RWPE2 (cell line): Measurements from ENCODE around the gene USP3.

Source experiments
- ATAC-seq: fragments of 200-7000 bp; cut with Tn5 transposase; 3 replicates; pipeline ENCODE4 v1.9.1; 2021; ENCODE audit warnings: low read depth
- DNase-seq: peaks from one replicate; pipeline ENCODE4 v3.0.0-alpha.2; 2020; ENCODE audit warnings: low spot score
- H3K27ac ChIP-seq: fragments of 450-650 bp; 2 replicates; pipeline ENCODE4 v1.5.1; 2017; ENCODE audit warnings: mild to moderate bottlenecking; ENCODE audit not compliant: poor library complexity, severe bottlenecking
- H3K27me3 ChIP-seq: fragments of 250-450 bp; sonication (Bioruptor Pico); 2 replicates; pipeline ENCODE4 v1.5.1; 2021; ENCODE audit warnings: mild to moderate bottlenecking, moderate library complexity; ENCODE audit not compliant: insufficient read depth, poor library complexity, severe bottlenecking
- H3K36me3 ChIP-seq: fragments of 250-450 bp; sonication (Bioruptor Pico); 2 replicates; pipeline ENCODE4 v1.5.1; 2020; ENCODE audit warnings: low read depth, mild to moderate bottlenecking, moderate library complexity
- H3K4me1 ChIP-seq: fragments of 250-450 bp; sonication (Bioruptor Pico); 2 replicates; pipeline ENCODE4 v1.5.1; 2021; ENCODE audit warnings: mild to moderate bottlenecking, moderate library complexity; ENCODE audit not compliant: insufficient read depth, poor library complexity, severe bottlenecking
- H3K4me3 ChIP-seq: fragments of 250-450 bp; sonication (Bioruptor Pico); 2 replicates; pipeline ENCODE4 v1.5.1; 2021; ENCODE audit warnings: mild to moderate bottlenecking, moderate library complexity; ENCODE audit not compliant: severe bottlenecking
- H3K9me3 ChIP-seq: fragments of 250-450 bp; sonication (Bioruptor Pico); 2 replicates; pipeline ENCODE4 v1.5.1; 2021; ENCODE audit warnings: mild to moderate bottlenecking, moderate library complexity; ENCODE audit not compliant: severe bottlenecking
- CTCF ChIP-seq: fragments of 450-650 bp; IDR thresholded peaks from one replicate; pipeline ENCODE4 v1.5.1; 2017; ENCODE audit warnings: mild to moderate bottlenecking, moderate library complexity; ENCODE audit not compliant: poor library complexity, severe bottlenecking

Gene USP3

GRCh38 chr15:63458794-63459395, 45.5 kb upstream of the USP3 start:
- H3K4me3 ChIP-seq: no peak overlapping the region
- no peak for DNase-seq
- H3K36me3 ChIP-seq: no peaks in the 10 kb centered on the region
- no peaks in the 10 kb centered on the region for H3K27me3 ChIP-seq
- H3K9me3 ChIP-seq: no peaks in the 10 kb centered on the region
- H3K27ac ChIP-seq: no peak overlapping the region
- no peak for TF ChIP-seq CTCF
- ATAC-seq: no peak
- no peaks in the 10 kb centered on the region for H3K4me1 ChIP-seq

- no peak for TF ChIP-seq CTCF
- Histone ChIP-seq H3K9me3 (no peaks in the 10 kb centered on the region), H3K27ac (no peak overlapping the region), H3K36me3 (no peaks in the 10 kb centered on the region), H3K4me3 (no peak overlapping the region), H3K4me1 (no peaks in the 10 kb centered on the region), H3K27me3 (no peaks in the 10 kb centered on the region)
- DNase-seq (no peak), ATAC-seq (no peak)
Measured at GRCh38 chr15:63460210-63461155, 43.9 kb upstream of the USP3 start.

DNA sequence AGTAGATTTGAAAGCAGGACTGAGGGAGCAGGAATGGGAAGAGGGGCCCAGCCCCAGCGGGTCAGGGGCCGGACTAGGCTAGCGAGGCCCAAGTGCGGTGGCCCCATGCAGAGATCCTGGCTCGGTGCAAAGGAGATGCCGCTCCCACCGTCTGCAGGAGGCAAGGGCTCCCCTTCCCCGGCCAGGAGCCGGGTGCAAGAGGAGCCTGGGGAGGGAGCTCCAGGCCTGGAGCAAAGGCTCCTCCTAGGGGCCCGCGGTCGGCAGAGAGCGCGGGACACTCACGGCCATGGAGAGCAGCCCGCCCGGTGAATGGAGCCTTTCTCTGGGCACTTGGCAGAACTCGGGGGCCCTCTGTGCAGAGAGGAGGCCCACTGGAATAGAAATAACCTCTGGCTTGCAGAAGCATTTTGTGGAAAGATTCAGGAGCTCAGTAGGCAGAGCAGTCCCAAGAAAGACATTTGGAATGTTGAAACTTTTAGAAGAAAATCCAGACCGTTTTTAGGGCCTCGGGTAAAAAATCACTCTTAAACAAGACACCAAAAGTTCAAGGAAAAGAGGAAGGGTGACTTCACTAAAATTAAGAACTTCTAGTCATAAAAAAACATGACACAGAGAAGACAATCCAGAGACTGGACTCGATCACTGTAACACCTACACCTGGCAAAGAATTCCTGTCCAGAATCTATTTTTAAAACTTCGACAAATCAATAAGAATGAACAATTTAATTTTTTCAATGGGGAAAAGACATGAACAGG, 43.0 kb upstream of the USP3 start:
- Histone ChIP-seq H3K9me3 (no peaks in the 10 kb centered on the region), H3K27me3 (no peaks in the 10 kb centered on the region), H3K4me1 (no peaks in the 10 kb centered on the region), H3K4me3 (no peak overlapping the region), H3K27ac (no peak overlapping the region), H3K36me3 (no peaks in the 10 kb centered on the region)
- DNase-seq (no peak), ATAC-seq (no peak)
- TF ChIP-seq CTCF: no peak

GRCh38 chr15:63462088-63462487, 42.3 kb upstream of the USP3 start:
- no peak for DNase-seq
- Histone ChIP-seq H3K27ac (no peak overlapping the region), H3K27me3 (no peaks in the 10 kb centered on the region), H3K4me1 (no peaks in the 10 kb centered on the region), H3K36me3 (no peaks in the 10 kb centered on the region), H3K4me3 (no peak overlapping the region), H3K9me3 (no peaks in the 10 kb centered on the region)
- no peak for TF ChIP-seq CTCF
- ATAC-seq: no peak
